CD14-positive monocyte (primary cell): ENCODE data around the gene ST3GAL4. TPM values are rescaled to one million over a fixed set of nuclear protein-coding genes. Genes with fewer than 3 reads are reported as not detected.

ENCODE experiments used
- DNase-seq, 3 donors: peaks; one replicate each; pipeline ENCODE4 v3.0.0-alpha.2; 2011 to 2022
- H2AFZ ChIP-seq: 2 replicates; pipeline ENCODE4 v1.6.0; 2012; ENCODE audit warnings: mild to moderate bottlenecking, low read depth, low read length, inconsistent platforms; ENCODE audit not compliant: insufficient read depth, poor library complexity, severe bottlenecking
- H3K27ac ChIP-seq, 2 donors: 1 replicate in 1 of 2; 2 replicates in 1 of 2; pipeline ENCODE4 v1.5.1; 2012 to 2013; ENCODE audit warnings: low read length in 2 of 2, control low read depth in 1 of 2, inconsistent platforms in 1 of 2, low read depth in 1 of 2, mild to moderate bottlenecking in 1 of 2
- H3K27me3 ChIP-seq, 2 donors: one replicate each; pipeline versions ENCODE4 v1.6.0 to v1.6.1; 2011 to 2013; ENCODE audit warnings: low read length in 2 of 2; ENCODE audit not compliant: control insufficient read depth in 2 of 2, insufficient read depth in 2 of 2
- H3K36me3 ChIP-seq, 2 donors: replicated peaks in 1 of 2; 1 replicate in 1 of 2; 2 replicates in 1 of 2; pipeline versions ENCODE4 v1.5.1 to v1.6.1; 2012 to 2013; ENCODE audit warnings: low read length in 2 of 2, control low read depth in 1 of 2, inconsistent platforms in 1 of 2, mild to moderate bottlenecking in 1 of 2; ENCODE audit not compliant: insufficient read depth in 2 of 2, control insufficient read depth in 1 of 2
- H3K4me1 ChIP-seq, 2 donors: 1 replicate in 1 of 2; 2 replicates in 1 of 2; pipeline versions ENCODE4 v1.5.1 to v1.6.1; 2012 to 2013; ENCODE audit warnings: low read length in 2 of 2, control low read depth in 1 of 2, inconsistent platforms in 1 of 2, mild to moderate bottlenecking in 1 of 2, moderate library complexity in 1 of 2; ENCODE audit not compliant: insufficient read depth in 2 of 2, control insufficient read depth in 1 of 2
- H3K4me2 ChIP-seq: replicated peaks from 2 replicates; pipeline ENCODE3; 2012; ENCODE audit warnings: low read length, moderate library complexity, mild to moderate bottlenecking; ENCODE audit not compliant: poor library complexity, severe bottlenecking; ENCODE audit errors: extremely low read depth
- H3K4me3 ChIP-seq, 3 experiments: fragments of 200-600 bp in 1 of 3; sonication (generic) in 1 of 3; replicated peaks in 1 of 3; 1 replicate in 2 of 3; 2 replicates in 1 of 3; pipeline ENCODE4 v1.5.1; 2011 to 2013; ENCODE audit warnings: low read length in 3 of 3, mild to moderate bottlenecking in 3 of 3, control low read depth in 2 of 3, low read depth in 2 of 3, inconsistent platforms in 1 of 3, moderate library complexity in 1 of 3
- H3K79me2 ChIP-seq: 2 replicates; pipeline ENCODE4 v1.6.0; 2012; ENCODE audit warnings: mild to moderate bottlenecking, control low read depth, inconsistent platforms, low read length, moderate library complexity; ENCODE audit not compliant: insufficient read depth
- H3K9ac ChIP-seq: 2 replicates; pipeline ENCODE4 v1.6.0; 2017; ENCODE audit warnings: low read length, mild to moderate bottlenecking; ENCODE audit not compliant: insufficient read depth, poor library complexity, severe bottlenecking
- H3K9me3 ChIP-seq, 2 donors: replicated peaks in 1 of 2; 1 replicate in 1 of 2; 2 replicates in 1 of 2; pipeline versions ENCODE4 v1.5.1 to v1.6.1; 2012 to 2013; ENCODE audit warnings: low read length in 2 of 2, control low read depth in 1 of 2; ENCODE audit not compliant: control insufficient read depth in 1 of 2, insufficient read depth in 1 of 2
- H4K20me1 ChIP-seq: 2 replicates; pipeline ENCODE4 v1.6.0; 2012; ENCODE audit warnings: mild to moderate bottlenecking, low read length, control low read depth, moderate library complexity; ENCODE audit not compliant: insufficient read depth
- H3K27ac Mint-ChIP-seq, 7 donors: one replicate each; pipeline ENCODE4 v1.8.0; 2020; ENCODE audit warnings: mild to moderate bottlenecking in 7 of 7, mixed read lengths in 7 of 7, moderate library complexity in 6 of 7, inconsistent platforms in 2 of 7
- H3K27me3 Mint-ChIP-seq, 3 donors: one replicate each; pipeline ENCODE4 v1.8.0; 2021 to 2022; ENCODE audit warnings: low read depth in 3 of 3, mild to moderate bottlenecking in 3 of 3, mixed read lengths in 3 of 3, moderate library complexity in 3 of 3, inconsistent platforms in 1 of 3
- H3K36me3 Mint-ChIP-seq, 2 donors: one replicate each; pipeline ENCODE4 v1.8.0; 2020; ENCODE audit warnings: mixed read lengths in 2 of 2, inconsistent platforms in 1 of 2, mild to moderate bottlenecking in 1 of 2
- H3K4me1 Mint-ChIP-seq: one replicate; pipeline ENCODE4 v1.8.0; 2020; ENCODE audit warnings: mild to moderate bottlenecking, mixed read lengths
- H3K4me3 Mint-ChIP-seq, 2 donors: one replicate each; pipeline ENCODE4 v1.8.0; 2020; ENCODE audit warnings: mild to moderate bottlenecking in 2 of 2, mixed read lengths in 2 of 2, moderate library complexity in 1 of 2
- H3K9me3 Mint-ChIP-seq, 7 donors: one replicate each; pipeline ENCODE4 v1.8.0; 2020 to 2022; ENCODE audit warnings: mixed read lengths in 7 of 7, mild to moderate bottlenecking in 6 of 7, moderate library complexity in 6 of 7, inconsistent platforms in 2 of 7
- WGBS: methylation state at CpG from one replicate; pipeline ENCODE4 v1.1.5; 2013; ENCODE audit warnings: missing lambda C conversion rate; ENCODE audit not compliant: insufficient coverage; 5-methylcytosine and 5-hydroxymethylcytosine counted together
- intact Hi-C, 2 donors: fragments of 100-400 bp; cut with micrococcal nuclease; formaldehyde crosslinking; loops; one replicate each; pipeline versions ENCODE4 v1.15.0 to v1.15.1; 2023
- polyA plus RNA-seq, 3 donors: library from polyadenylated mRNA; depleted of rRNA in 1 of 3; unstranded in 2 of 3; stranded (reverse) in 1 of 3; fragments of 300-500 nt in 2 of 3; fragments of >200 nt in 1 of 3; fragmentation: Illumina TruSeq in 2 of 3; gene quantifications; 1 replicate in 2 of 3; 2 replicates in 1 of 3; pipeline ENCODE4 v1.2.3, GENCODE V29; 2012 to 2021
- TF ChIP-seq, protein P1 (sequence below): fragments of 200-600 bp; IDR thresholded peaks from one replicate; pipeline ENCODE4 v1.8.0; 2022; ENCODE audit warnings: antibody characterized with exemption, mild to moderate bottlenecking

ST3GAL4 gene
- polyA plus RNA-seq, 3 donors, result 7.8 to 14.3 (median 10.1) TPM

DNA sequence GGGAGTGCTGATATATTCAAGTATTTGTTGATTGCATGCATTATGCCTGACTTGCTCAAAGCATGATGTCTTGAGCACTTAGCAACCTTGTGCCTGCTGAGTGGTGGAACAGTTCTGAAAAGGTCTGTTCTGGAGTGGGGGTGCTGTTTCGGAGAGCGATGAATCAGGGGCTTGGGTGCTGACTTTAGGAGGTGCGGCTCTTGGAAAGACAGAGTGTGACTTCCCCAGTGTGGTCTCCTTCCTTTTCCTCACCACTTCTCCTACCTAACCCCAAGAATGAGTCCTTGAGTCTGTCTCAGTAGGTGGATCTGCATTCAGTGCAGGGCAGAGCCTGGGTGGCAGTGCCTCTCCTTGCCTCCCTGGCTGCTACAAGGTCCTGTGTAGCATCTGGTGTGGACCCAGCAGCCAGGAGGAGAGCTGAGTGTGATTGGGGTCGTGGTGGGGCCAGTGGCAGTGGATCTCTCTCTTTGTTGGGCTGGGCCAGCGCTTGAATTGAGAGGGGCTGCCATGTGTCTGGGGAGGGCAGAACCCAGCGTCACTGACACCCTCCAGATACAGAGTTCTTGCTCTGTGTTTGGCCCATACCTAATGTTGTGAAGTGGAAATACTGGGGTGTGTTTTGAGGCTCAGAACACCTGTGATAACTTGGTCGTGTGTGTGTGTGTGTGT, 35.9 kb downstream of the ST3GAL4 start:
- H3K27ac ChIP-seq, result peak overlapping the region; percentile 8 to 53
- TF ChIP-seq, protein P1, sequence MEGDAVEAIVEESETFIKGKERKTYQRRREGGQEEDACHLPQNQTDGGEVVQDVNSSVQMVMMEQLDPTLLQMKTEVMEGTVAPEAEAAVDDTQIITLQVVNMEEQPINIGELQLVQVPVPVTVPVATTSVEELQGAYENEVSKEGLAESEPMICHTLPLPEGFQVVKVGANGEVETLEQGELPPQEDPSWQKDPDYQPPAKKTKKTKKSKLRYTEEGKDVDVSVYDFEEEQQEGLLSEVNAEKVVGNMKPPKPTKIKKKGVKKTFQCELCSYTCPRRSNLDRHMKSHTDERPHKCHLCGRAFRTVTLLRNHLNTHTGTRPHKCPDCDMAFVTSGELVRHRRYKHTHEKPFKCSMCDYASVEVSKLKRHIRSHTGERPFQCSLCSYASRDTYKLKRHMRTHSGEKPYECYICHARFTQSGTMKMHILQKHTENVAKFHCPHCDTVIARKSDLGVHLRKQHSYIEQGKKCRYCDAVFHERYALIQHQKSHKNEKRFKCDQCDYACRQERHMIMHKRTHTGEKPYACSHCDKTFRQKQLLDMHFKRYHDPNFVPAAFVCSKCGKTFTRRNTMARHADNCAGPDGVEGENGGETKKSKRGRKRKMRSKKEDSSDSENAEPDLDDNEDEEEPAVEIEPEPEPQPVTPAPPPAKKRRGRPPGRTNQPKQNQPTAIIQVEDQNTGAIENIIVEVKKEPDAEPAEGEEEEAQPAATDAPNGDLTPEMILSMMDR, result no peak
- Mint-ChIP-seq H3K27me3 (peaks cover 0 to 3% (median 2%) of the 10 kb centered on the region in 3 donors), H3K36me3 (peaks cover 0 to 4% of the 10 kb centered on the region in 2 donors), H3K4me3 (peak overlapping the region in 1 of 2 donors; percentile 62), H3K27ac (peak overlapping the region in 6 of 7 donors; percentile 5 to 81 (median 61)), H3K9me3 (no peaks in the 10 kb centered on the region), H3K4me1 (peaks cover 37% of the 10 kb centered on the region)
- H3K27me3 ChIP-seq, result no peaks in the 10 kb centered on the region
- peak; percentile 23 to 41 (median 23) for DNase-seq
- intact Hi-C loops, result loop anchor here in 1 of 2 donors (5.0 kb wide), 1 partner anchor 79 kb away; no protein-coding TSS in a partner anchor
- WGBS, result 50% methylated on average over 1 of the region's 7 CpGs
- peaks cover 57% of the 10 kb centered on the region for H3K79me2 ChIP-seq
- H3K36me3 ChIP-seq, result no peaks in the 10 kb centered on the region
- peak overlapping the region; percentile 46 for H3K4me2 ChIP-seq
- peak overlapping the region; percentile 46 for H2AFZ ChIP-seq
- peak overlapping the region in 1 of 3 experiments; percentile 37 for H3K4me3 ChIP-seq
- no peaks in the 10 kb centered on the region for H4K20me1 ChIP-seq
- peaks cover 34 to 40% of the 10 kb centered on the region in 2 donors for H3K4me1 ChIP-seq
- H3K9ac ChIP-seq, result no peak overlapping the region
- no peaks in the 10 kb centered on the region for H3K9me3 ChIP-seq

DNA sequence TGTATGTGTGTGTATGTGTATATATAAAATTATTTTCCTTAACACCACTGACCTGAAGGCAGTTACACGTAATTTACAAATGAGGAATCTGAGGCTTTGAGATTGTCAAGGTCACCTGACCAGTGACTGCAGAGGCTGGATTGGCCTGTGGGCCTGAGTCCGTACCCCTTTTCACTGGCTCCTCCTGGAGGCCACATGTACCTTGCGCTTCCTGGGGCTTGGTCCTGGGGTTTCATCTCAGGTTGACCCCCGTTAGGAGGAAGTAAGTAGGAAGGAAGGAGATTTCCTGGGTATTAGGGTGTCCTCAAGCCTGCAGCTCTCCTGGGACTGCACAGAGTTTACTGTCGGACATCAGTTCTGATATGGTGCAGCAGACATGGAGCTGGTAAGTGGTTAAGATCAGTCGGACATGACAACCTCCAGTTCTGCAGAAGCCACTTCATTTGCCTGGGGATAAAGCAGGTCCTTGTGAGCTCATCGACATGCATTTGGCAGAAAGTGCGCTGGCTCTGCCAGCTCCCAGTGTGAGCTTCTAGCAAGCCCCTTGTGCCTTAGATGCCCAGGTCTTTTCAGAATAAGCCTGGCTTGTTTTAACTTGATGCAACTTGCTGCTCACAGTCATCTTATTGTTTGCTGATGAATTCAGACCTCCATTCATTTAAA, 36.6 kb downstream of the ST3GAL4 start:
- Mint-ChIP-seq H3K9me3 (no peaks in the 10 kb centered on the region), H3K4me1 (peaks cover 30% of the 10 kb centered on the region), H3K27ac (peak overlapping the region in 5 of 7 donors; percentile 5 to 81 (median 73)), H3K36me3 (peaks cover 0 to 7% of the 10 kb centered on the region in 2 donors), H3K4me3 (peak overlapping the region; percentile 27 to 62), H3K27me3 (peaks cover 0 to 3% (median 2%) of the 10 kb centered on the region in 3 donors)
- 8% methylated on average over 6 of the region's 8 CpGs for WGBS
- peaks cover 57% of the 10 kb centered on the region for H3K79me2 ChIP-seq
- peak; percentile 53 to 81 (median 71) for DNase-seq
- H3K27ac ChIP-seq, result peak overlapping the region in 1 of 2 donors; percentile 53
- peak overlapping the region in 1 of 3 experiments; percentile 37 for H3K4me3 ChIP-seq
- peak overlapping the region; percentile 46 for H2AFZ ChIP-seq
- H3K9me3 ChIP-seq, result no peaks in the 10 kb centered on the region
- no peak overlapping the region for H3K9ac ChIP-seq
- TF ChIP-seq, protein P1, result peak; percentile 55
- no peaks in the 10 kb centered on the region for H3K27me3 ChIP-seq
- intact Hi-C loops, result loop anchor here in 1 of 2 donors (5.0 kb wide), 1 partner anchor 80 kb away; no protein-coding TSS in a partner anchor
- no peaks in the 10 kb centered on the region for H4K20me1 ChIP-seq
- H3K4me1 ChIP-seq, result peaks cover 28 to 33% of the 10 kb centered on the region in 2 donors
- peak overlapping the region; percentile 46 for H3K4me2 ChIP-seq
- H3K36me3 ChIP-seq, result no peaks in the 10 kb centered on the region
